IMR-90 (cell line): ENCODE results near the gene THOP1. TPM values are rescaled to one million over a fixed set of nuclear protein-coding genes. Genes with fewer than 3 reads are reported as not detected.

Experiments used
- ATAC-seq: fragments of 200-7000 bp; cut with Tn5 transposase; 2 replicates; pipeline ENCODE4 v1.9.1; 2020; ENCODE audit warnings: low read depth, mild to moderate bottlenecking, moderate library complexity
- BruUV-seq: library from RNA; stranded (reverse); fragments of 400-500 nt; replicated peaks from 2 replicates; lab custom pipeline; 2021; lab: Mats Ljungman, UMichigan
- CTCF ChIA-PET: fragments of 300-600 bp; formaldehyde crosslinking; extraction: SDS; loops from one replicate; lab custom pipeline; 2021; ENCODE audit warnings: antibody characterized with exemption; lab: Yijun Ruan, JAX
- POLR2A ChIA-PET: fragments of 300-600 bp; sonication (Branson Sonifier 250); formaldehyde crosslinking; loops from one replicate; lab custom pipeline; 2022; ENCODE audit warnings: antibody characterized with exemption; ENCODE audit not compliant: unreplicated experiment; lab: Charles Lee
- DNase-seq: peaks from one replicate; pipeline ENCODE4 v3.0.0; 2013
- H2AFZ ChIP-seq: replicated peaks from 2 replicates; pipeline ENCODE3; 2013; ENCODE audit warnings: low read length, mild to moderate bottlenecking; ENCODE audit not compliant: poor library complexity
- H2AK5ac ChIP-seq: 2 replicates; pipeline ENCODE4 v1.6.1; 2013; ENCODE audit warnings: low read depth, low read length, inconsistent platforms
- H2AK9ac ChIP-seq: replicated peaks from 2 replicates; pipeline ENCODE3; 2013; ENCODE audit warnings: mild to moderate bottlenecking, low read depth, low read length, moderate library complexity; ENCODE audit not compliant: poor library complexity
- H2BK120ac ChIP-seq: 2 replicates; pipeline ENCODE4 v1.6.1; 2013; ENCODE audit warnings: low read depth, low read length, inconsistent platforms
- H2BK15ac ChIP-seq: 3 replicates; pipeline ENCODE4 v1.6.1; 2013; ENCODE audit warnings: low read depth, low read length, inconsistent platforms
- H2BK20ac ChIP-seq: 2 replicates; pipeline ENCODE4 v1.6.1; 2013; ENCODE audit warnings: low read depth, mild to moderate bottlenecking, inconsistent platforms, low read length, moderate library complexity
- H2BK5ac ChIP-seq: 2 replicates; pipeline ENCODE4 v1.6.1; 2013; ENCODE audit warnings: mild to moderate bottlenecking, low read depth, low read length, inconsistent platforms; ENCODE audit not compliant: poor library complexity, severe bottlenecking
- H3K14ac ChIP-seq: replicated peaks from 2 replicates; pipeline ENCODE4 v1.6.1; 2013; ENCODE audit warnings: low read depth, low read length, inconsistent platforms
- H3K18ac ChIP-seq: 2 replicates; pipeline ENCODE4 v1.6.1; 2013; ENCODE audit warnings: low read depth, low read length, control low read depth
- H3K23ac ChIP-seq: 2 replicates; pipeline ENCODE4 v1.6.1; 2013; ENCODE audit warnings: low read depth, low read length, inconsistent platforms
- H3K27ac ChIP-seq: 2 replicates; pipeline ENCODE4 v1.5.1; 2013; ENCODE audit warnings: mild to moderate bottlenecking, control low read depth, low read length; ENCODE audit not compliant: insufficient read depth
- H3K27me3 ChIP-seq: 2 replicates; pipeline ENCODE4 v1.6.1; 2013; ENCODE audit warnings: low read length; ENCODE audit not compliant: control insufficient read depth, insufficient read depth
- H3K36me3 ChIP-seq: 2 replicates; pipeline ENCODE4 v1.6.1; 2013; ENCODE audit warnings: low read length, mixed read lengths; ENCODE audit not compliant: control insufficient read depth, insufficient read depth
- H3K4ac ChIP-seq: 2 replicates; pipeline ENCODE4 v1.6.1; 2013; ENCODE audit warnings: low read depth, low read length, inconsistent platforms
- H3K4me1 ChIP-seq: 2 replicates; pipeline ENCODE4 v1.6.1; 2013; ENCODE audit warnings: low read length, mixed read lengths; ENCODE audit not compliant: control insufficient read depth, insufficient read depth
- H3K4me2 ChIP-seq: 2 replicates; pipeline ENCODE4 v1.6.1; 2013; ENCODE audit warnings: low read depth, mild to moderate bottlenecking, control low read depth, low read length, moderate library complexity
- H3K4me3 ChIP-seq: 2 replicates; pipeline ENCODE4 v1.5.1; 2013; ENCODE audit warnings: low read depth, mild to moderate bottlenecking, control low read depth, low read length, moderate library complexity; ENCODE audit not compliant: insufficient read depth
- H3K56ac ChIP-seq: 2 replicates; pipeline ENCODE4 v1.6.1; 2013; ENCODE audit warnings: low read length, inconsistent platforms; ENCODE audit not compliant: insufficient read depth; ENCODE audit errors: extremely low read depth
- H3K79me1 ChIP-seq, 2 experiments: 2 replicates each; pipeline ENCODE4 v1.6.1; 2013; ENCODE audit warnings: low read length in 2 of 2, inconsistent platforms in 1 of 2, low read depth in 1 of 2
- H3K9ac ChIP-seq: 2 replicates; pipeline ENCODE4 v1.6.1; 2013; ENCODE audit warnings: low read depth, low read length, control low read depth
- H3K9me1 ChIP-seq: 2 replicates; pipeline ENCODE4 v1.6.1; 2013; ENCODE audit warnings: low read length, inconsistent platforms; ENCODE audit not compliant: insufficient read depth
- H3K9me3 ChIP-seq: 2 replicates; pipeline ENCODE4 v1.6.1; 2013; ENCODE audit warnings: low read length; ENCODE audit not compliant: control insufficient read depth, insufficient read depth
- H4K20me1 ChIP-seq: 2 replicates; pipeline ENCODE4 v1.6.1; 2013; ENCODE audit warnings: low read length, inconsistent platforms; ENCODE audit not compliant: insufficient read depth
- H4K5ac ChIP-seq: 2 replicates; pipeline ENCODE4 v1.6.1; 2013; ENCODE audit warnings: mild to moderate bottlenecking, low read depth, low read length, control low read depth
- H4K8ac ChIP-seq, 2 experiments: 2 replicates each; pipeline ENCODE4 v1.6.1; 2013; ENCODE audit warnings: low read depth in 2 of 2, low read length in 2 of 2, control low read depth in 1 of 2, inconsistent platforms in 1 of 2
- H4K91ac ChIP-seq: 2 replicates; pipeline ENCODE4 v1.6.1; 2013; ENCODE audit warnings: low read depth, low read length, inconsistent platforms; ENCODE audit not compliant: insufficient read depth
- BHLHE40 ChIP-seq: fragments of 150-350 bp; IDR thresholded peaks from 2 replicates; pipeline ENCODE4 v1.6.1; 2016; ENCODE audit warnings: mild to moderate bottlenecking, low read depth, low read length
- CEBPB ChIP-seq: IDR thresholded peaks from 2 replicates; pipeline ENCODE4 v1.6.1; 2012; ENCODE audit warnings: low read depth, low read length, improper control_type of control experiment
- CHD1 ChIP-seq: IDR thresholded peaks from 2 replicates; pipeline ENCODE4 v1.6.1; 2012; ENCODE audit warnings: low read depth, low read length, improper control_type of control experiment
- CTCF ChIP-seq: conservative IDR thresholded peaks from 2 replicates; pipeline ENCODE4 v1.5.1; 2012; ENCODE audit warnings: mild to moderate bottlenecking, low read depth, low read length, improper control_type of control experiment
- FOS ChIP-seq: fragments of 150-350 bp; IDR thresholded peaks from 2 replicates; pipeline ENCODE4 v1.6.1; 2016; ENCODE audit warnings: low read depth, low read length
- MAFK ChIP-seq: IDR thresholded peaks from 2 replicates; pipeline ENCODE4 v1.6.1; 2012; ENCODE audit warnings: low read depth, low read length, improper control_type of control experiment
- MAZ ChIP-seq: IDR thresholded peaks from 2 replicates; pipeline ENCODE4 v1.6.1; 2012; ENCODE audit warnings: low read depth, mild to moderate bottlenecking, low read length, improper control_type of control experiment, moderate library complexity, borderline replicate concordance
- MXI1 ChIP-seq: IDR thresholded peaks from 2 replicates; pipeline ENCODE4 v1.6.1; 2012; ENCODE audit warnings: low read depth, mild to moderate bottlenecking, low read length, moderate library complexity, borderline replicate concordance
- SMC3 ChIP-seq: fragments of 150-350 bp; IDR thresholded peaks from 2 replicates; pipeline ENCODE4 v1.6.1; 2016; ENCODE audit warnings: low read depth, mild to moderate bottlenecking, antibody characterized with exemption, low read length, moderate library complexity
- USF2 ChIP-seq: fragments of 150-350 bp; IDR thresholded peaks from 2 replicates; pipeline ENCODE4 v1.6.1; 2017; ENCODE audit warnings: mild to moderate bottlenecking, antibody characterized with exemption, low read length, low read depth
- WGBS, 2 experiments: methylation state at CpG; one replicate each; pipeline versions ENCODE4 v1.1.5 to v1.1.7; 2013; ENCODE audit warnings: missing lambda C conversion rate in 2 of 2; ENCODE audit not compliant: insufficient read length in 1 of 2; ENCODE audit errors: extremely low coverage in 2 of 2; 5-methylcytosine and 5-hydroxymethylcytosine counted together
- dilution Hi-C: fragments of 300-500 bp; cut with HindIII; formaldehyde crosslinking; loops from one replicate; pipeline ENCODE4 v1.14.3; 2018; ENCODE audit warnings: low sequenced_read_pairs; ENCODE audit not compliant: unreplicated experiment
- in situ Hi-C: fragments of 300-500 bp; cut with MboI; formaldehyde crosslinking; loops from 3 replicates; pipeline ENCODE4 v1.14.3; 2019; ENCODE audit warnings: low sequenced_read_pairs, inconsistent platforms, mixed read lengths
- intact Hi-C: fragments of 100-400 bp; cut with micrococcal nuclease; formaldehyde crosslinking; loops from 2 replicates; pipeline ENCODE4 v1.10.0; 2022
- polyA plus RNA-seq, 3 experiments: library from polyadenylated mRNA; depleted of rRNA; stranded (reverse); fragments of >200 nt; gene quantifications; 2 replicates each; pipeline ENCODE4 v1.2.3, GENCODE V29; 2012; ENCODE audit warnings: low replicate concordance in 1 of 3
- total RNA-seq: library from RNA; depleted of rRNA; stranded (reverse); fragments of >200 nt; gene quantifications from 2 replicates; pipeline ENCODE4 v1.2.3, GENCODE V29; 2012

THOP1 gene
- total and polyA plus RNA-seq, 2 of the 4 experiments (the other 2 are of a cell fraction) = 57.5 to 91.9 TPM

GRCh38 chr19:2805261-2805900 lies 20.1 kb downstream of the THOP1 start (continued):
- TF ChIP-seq CTCF (no peak), FOS (no peak), CEBPB (no peak)

GRCh38 chr19:2805991-2806649 lies 20.8 kb downstream of the THOP1 start:
- H3K9me1 ChIP-seq = no peaks in the 10 kb centered on the region
- H3K23ac ChIP-seq = no peak overlapping the region
- H2AK9ac ChIP-seq = peak overlapping the region; percentile 24
- intact Hi-C loops (no loop called here), in situ Hi-C loops (no loop called here), dilution Hi-C loops (no loop called here)
- H3K79me1 ChIP-seq = peaks cover 0 to 12% of the 10 kb centered on the region in 2 experiments; a peak in 2 of 4 replicates
- no peak overlapping the region for H3K56ac ChIP-seq
- no peak overlapping the region for H3K4me3 ChIP-seq
- WGBS, 2 experiments = 95% methylated on average over 18 of the region's 23 CpGs; no CpG with 5 or more reads in 1 of the 2 experiments
- H3K4me2 ChIP-seq = no peak overlapping the region
- H3K4me1 ChIP-seq = no peaks in the 10 kb centered on the region
- no peak overlapping the region for H2BK15ac ChIP-seq
- ATAC-seq (no peak), DNase-seq (no peak)
- no peak overlapping the region for H2BK20ac ChIP-seq
- ChIA-PET CTCF (no interaction called here), POLR2A (no interaction called here)
- peaks cover 51% of the 10 kb centered on the region for H3K36me3 ChIP-seq
- no TSS peak for BruUV-seq
- H4K91ac ChIP-seq = no peak overlapping the region
- no peak overlapping the region for H4K5ac ChIP-seq
- H3K14ac ChIP-seq = no peak overlapping the region
- H3K27ac ChIP-seq = no peak overlapping the region
- H3K9ac ChIP-seq = no peak overlapping the region
- no peak overlapping the region for H2AK5ac ChIP-seq
- H2BK120ac ChIP-seq = no peak overlapping the region
- peaks cover 6% of the 10 kb centered on the region; the same call in 1 of the 2 replicates for H4K20me1 ChIP-seq
- H3K27me3 ChIP-seq = no peaks in the 10 kb centered on the region
- H2AFZ ChIP-seq = no peak overlapping the region
- no peaks in the 10 kb centered on the region for H3K9me3 ChIP-seq
- H2BK5ac ChIP-seq = no peak overlapping the region
- H3K18ac ChIP-seq = no peak overlapping the region
- no peak overlapping the region for H3K4ac ChIP-seq
- H4K8ac ChIP-seq = no peak overlapping the region
- TF ChIP-seq CHD1 (no peak), USF2 (no peak), MAZ (no peak), CEBPB (no peak), BHLHE40 (no peak), SMC3 (no peak), MXI1 (no peak), FOS (no peak), CTCF (no peak), MAFK (no peak)
